Astrocyte of the spinal cord (primary cell): ENCODE measurements around the gene DNAH1.
A peak's percentile ranks its signal among the peaks of the same experiment; 100 is the strongest.

Experiments
- DNase-seq: peaks from one replicate; pipeline ENCODE4 v3.0.0; 2011; ENCODE audit warnings: low read depth, low spot score
- H3K4me3 ChIP-seq: 2 replicates; pipeline ENCODE4 v1.5.1; 2011; ENCODE audit warnings: low read depth, mild to moderate bottlenecking, low read length, moderate library complexity
- in situ Hi-C: cut with HindIII; loops from 2 replicates; pipeline ENCODE4 v1.10.0; 2017; ENCODE audit warnings: low sequenced_read_pairs
- TF ChIP-seq, protein P1 (sequence below): IDR thresholded peaks from 2 replicates; pipeline ENCODE4 v1.5.1; 2012; ENCODE audit warnings: low read depth, mild to moderate bottlenecking, low read length, inconsistent platforms

DNAH1 gene

DNA sequence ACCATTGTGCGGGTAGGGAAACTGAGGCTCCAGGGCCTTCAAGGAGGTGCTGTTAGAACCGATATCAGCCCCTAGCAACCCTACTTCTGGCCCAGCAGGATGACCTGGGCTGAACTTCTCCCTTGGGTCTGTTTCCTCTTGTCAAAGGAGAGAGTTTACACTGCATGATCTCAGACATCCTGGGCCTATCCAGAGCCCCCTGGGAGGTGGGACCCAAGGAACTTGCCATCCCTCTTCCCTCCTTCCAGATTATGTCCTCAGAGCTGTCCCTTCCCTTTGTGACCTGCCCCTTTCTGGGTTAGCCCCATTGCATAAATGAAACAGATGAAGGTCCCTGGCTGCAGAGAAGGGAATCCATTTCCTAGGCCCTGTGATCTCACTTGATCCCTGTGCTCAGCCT is 12.3 kb upstream of the DNAH1 start:
- in situ Hi-C loops: no loop called here
- H3K4me3 ChIP-seq: no peak overlapping the region
- TF ChIP-seq, protein P1, sequence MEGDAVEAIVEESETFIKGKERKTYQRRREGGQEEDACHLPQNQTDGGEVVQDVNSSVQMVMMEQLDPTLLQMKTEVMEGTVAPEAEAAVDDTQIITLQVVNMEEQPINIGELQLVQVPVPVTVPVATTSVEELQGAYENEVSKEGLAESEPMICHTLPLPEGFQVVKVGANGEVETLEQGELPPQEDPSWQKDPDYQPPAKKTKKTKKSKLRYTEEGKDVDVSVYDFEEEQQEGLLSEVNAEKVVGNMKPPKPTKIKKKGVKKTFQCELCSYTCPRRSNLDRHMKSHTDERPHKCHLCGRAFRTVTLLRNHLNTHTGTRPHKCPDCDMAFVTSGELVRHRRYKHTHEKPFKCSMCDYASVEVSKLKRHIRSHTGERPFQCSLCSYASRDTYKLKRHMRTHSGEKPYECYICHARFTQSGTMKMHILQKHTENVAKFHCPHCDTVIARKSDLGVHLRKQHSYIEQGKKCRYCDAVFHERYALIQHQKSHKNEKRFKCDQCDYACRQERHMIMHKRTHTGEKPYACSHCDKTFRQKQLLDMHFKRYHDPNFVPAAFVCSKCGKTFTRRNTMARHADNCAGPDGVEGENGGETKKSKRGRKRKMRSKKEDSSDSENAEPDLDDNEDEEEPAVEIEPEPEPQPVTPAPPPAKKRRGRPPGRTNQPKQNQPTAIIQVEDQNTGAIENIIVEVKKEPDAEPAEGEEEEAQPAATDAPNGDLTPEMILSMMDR: no peak
- DNase-seq: no peak

DNA sequence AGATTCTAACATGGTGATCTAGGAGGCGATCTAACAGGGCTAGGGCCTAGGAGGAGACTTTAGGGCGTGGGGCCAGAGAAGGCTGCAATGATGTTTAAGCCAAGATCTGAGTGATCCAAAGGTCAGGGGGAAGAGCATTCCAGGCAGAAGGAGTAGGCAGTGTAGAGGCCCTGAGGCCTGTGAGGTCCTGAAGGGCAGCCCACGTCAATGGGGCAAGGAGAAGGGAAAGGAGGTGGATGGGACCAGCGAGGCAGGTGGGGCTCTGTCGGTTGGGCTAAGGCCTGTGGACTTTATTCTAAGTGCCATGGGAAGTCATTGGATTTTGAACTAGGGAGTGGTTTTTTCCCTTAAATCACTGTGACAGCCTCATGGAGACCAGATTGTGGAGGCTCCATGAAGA is 10.2 kb upstream of the DNAH1 start:
- in situ Hi-C loops: no loop called here
- no peak overlapping the region for H3K4me3 ChIP-seq
- DNase-seq: no peak
- TF ChIP-seq, protein P1: no peak

DNA sequence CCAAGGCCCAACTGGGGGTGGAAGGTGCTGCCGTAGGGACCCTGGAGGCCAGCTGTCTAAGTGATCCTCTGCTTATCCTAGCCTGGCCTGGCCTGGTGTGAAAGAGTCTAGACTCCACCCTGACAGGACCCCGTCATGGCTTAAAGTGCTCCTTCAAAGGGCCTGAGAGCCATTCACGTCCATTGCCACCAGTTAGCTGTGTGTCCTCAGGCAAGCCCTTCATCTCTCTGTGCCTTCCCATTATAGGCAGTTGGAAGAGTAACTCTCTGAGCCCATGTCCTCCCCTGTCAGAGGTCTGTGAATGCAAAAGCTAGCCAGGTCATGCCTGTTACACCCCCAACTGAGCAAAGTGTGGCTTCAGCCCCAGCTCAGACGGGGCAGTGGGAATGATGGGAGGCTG is 9.1 kb upstream of the DNAH1 start:
- no peak overlapping the region for H3K4me3 ChIP-seq
- DNase-seq: no peak
- TF ChIP-seq, protein P1: no peak
- in situ Hi-C loops: no loop called here

DNA sequence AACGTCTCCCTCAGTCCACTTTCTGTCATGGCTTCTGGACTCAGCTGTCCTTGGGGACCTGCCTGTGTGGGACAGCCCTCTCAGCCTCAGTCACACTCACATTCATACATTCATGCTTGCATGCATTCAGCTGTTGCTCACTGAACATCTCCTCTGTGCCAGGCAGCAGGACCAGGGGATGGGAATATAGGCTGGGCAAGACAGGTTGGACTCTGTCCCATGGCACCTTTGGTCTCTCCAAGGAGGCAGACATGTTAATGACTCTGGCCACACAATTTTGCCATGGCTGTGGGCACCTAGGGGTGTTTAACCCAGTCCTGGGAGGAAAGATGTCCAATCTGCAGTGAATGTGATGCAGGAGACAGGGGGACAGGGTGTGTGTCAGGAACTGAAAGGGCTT is 7.8 kb upstream of the DNAH1 start:
- TF ChIP-seq, protein P1: no peak
- H3K4me3 ChIP-seq: no peak overlapping the region
- in situ Hi-C loops: no loop called here
- DNase-seq: no peak

DNA sequence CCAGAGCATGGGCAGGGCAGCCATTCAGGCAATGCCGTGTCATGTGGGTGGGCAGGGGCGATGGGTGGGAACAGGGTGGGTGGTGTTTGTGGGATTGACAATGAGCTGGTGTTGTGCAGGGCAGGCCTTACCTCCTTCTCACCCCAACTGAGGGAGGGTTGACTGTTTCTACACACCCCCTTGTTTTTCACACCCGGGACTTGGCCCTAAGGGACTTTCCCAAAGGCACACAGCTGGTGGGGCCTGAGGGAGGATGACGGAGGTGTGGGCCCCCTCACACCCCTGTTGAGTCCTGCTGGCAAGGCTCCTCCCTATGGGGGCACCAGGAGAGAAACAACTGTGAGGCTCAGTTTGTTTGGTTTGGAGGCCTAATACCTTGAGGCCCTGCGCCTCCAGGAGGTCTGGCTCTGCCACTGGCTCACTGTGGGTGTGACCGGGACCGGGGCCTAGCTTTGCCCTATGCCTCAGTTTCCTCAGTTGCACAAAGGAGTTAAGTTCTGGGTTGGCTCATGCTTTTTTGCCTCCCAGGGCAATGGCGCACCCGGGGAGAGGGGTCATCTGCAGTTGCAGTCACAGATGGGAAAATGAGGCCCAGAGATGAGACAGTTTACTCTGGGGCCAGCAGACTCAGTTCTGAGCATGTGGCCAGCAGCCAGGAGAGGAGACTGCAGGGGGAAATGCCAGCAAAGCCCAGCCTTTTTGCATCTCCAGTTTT is 5.1 kb upstream of the DNAH1 start:
- in situ Hi-C loops: no loop called here
- TF ChIP-seq, protein P1: no peak
- DNase-seq: peak; percentile 18
- no peak overlapping the region for H3K4me3 ChIP-seq

DNA sequence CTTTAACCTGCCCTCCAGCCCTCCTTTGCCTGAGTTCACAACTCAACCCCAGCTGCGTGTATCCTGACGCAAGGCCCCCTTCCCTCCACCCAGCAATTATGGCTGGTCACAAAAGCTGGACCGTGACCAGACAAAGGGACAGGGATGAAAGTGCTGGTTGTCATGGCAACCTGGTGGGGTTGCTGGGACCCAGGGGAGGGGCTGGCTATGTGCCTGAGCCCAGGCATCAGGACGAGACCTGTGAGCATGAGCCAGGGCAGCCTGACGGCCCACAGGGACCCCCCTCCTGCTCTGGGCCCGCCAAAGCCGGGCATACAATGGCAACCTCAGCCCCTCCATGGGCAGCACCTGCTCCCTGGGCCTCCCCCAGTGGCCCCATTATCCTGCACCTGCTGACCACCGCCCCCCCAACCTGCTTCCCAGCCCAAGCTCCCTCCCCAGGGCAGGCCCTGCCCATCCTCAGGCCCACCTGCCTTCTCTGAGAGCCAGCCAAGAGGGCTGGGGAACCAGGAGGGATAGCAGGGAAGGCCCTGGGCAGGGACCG is 4.5 kb upstream of the DNAH1 start:
- no peak for DNase-seq
- in situ Hi-C loops: no loop called here
- TF ChIP-seq, protein P1: no peak
- H3K4me3 ChIP-seq: no peak overlapping the region
